VCaP (cell line): ENCODE measurements around the gene PRKAR1A.

Experiments used
- H3K27ac ChIP-seq: fragments of 450-650 bp; 2 replicates; pipeline ENCODE4 v1.5.1; 2017
- CTCF ChIP-seq: fragments of 450-650 bp; conservative IDR thresholded peaks from 2 replicates; pipeline ENCODE4 v1.5.1; 2017; ENCODE audit warnings: mild to moderate bottlenecking, moderate library complexity

PRKAR1A gene

GRCh38 chr17:68499587-68499986 is 12.6 kb upstream of the PRKAR1A start:
- H3K27ac ChIP-seq = no peak overlapping the region
- TF ChIP-seq CTCF = no peak

- TF ChIP-seq CTCF = no peak
- no peak overlapping the region for H3K27ac ChIP-seq
Observed at GRCh38 chr17:68501074-68501473, 11.2 kb upstream of the PRKAR1A start.

- no peak overlapping the region for H3K27ac ChIP-seq
- no peak for TF ChIP-seq CTCF
Observed at GRCh38 chr17:68505951-68506350, 6.3 kb upstream of the PRKAR1A start.

GRCh38 chr17:68507576-68507975 is 4.7 kb upstream of the PRKAR1A start:
- H3K27ac ChIP-seq = no peak overlapping the region
- TF ChIP-seq CTCF = no peak

- H3K27ac ChIP-seq = no peak overlapping the region
- TF ChIP-seq CTCF = no peak
Observed at GRCh38 chr17:68509141-68510057, 2.8 kb upstream of the PRKAR1A start.

GRCh38 chr17:68511254-68511670 is 968 bp upstream of the PRKAR1A start:
- peak overlapping the region; percentile 90 for H3K27ac ChIP-seq
- TF ChIP-seq CTCF = peak; percentile 36; the same call in 1 of the 2 replicates

- TF ChIP-seq CTCF = no peak; the same call in 1 of the 2 replicates
- peak overlapping the region; percentile 90 for H3K27ac ChIP-seq
Observed at GRCh38 chr17:68511671-68512246, 471 bp upstream of the PRKAR1A start.
